ENCODE measurements around the gene PIP. TPM values are rescaled to one million over a fixed set of nuclear protein-coding genes. Genes with fewer than 3 reads are reported as not detected.

Gene PIP
- total and polyA plus RNA-seq, 12 donors = not detected

GRCh38 chr7:143126146-143126545, 5.7 kb upstream of the PIP start:
- no peak for DNase-seq
- H3K4me1 ChIP-seq (replicated peaks in 1 of 2) = no peaks in the 10 kb centered on the region
- H3K36me3 ChIP-seq (replicated peaks in 1 of 2) = no peaks in the 10 kb centered on the region
- 25 to 59% (median 35%) methylated on average over 1 of the region's 1 CpG for whole genome bisulfite sequencing, 4 donors
- TF ChIP-seq CTCF (IDR thresholded peaks at IDR 0.05) (no peak), POLR2A (IDR thresholded peaks at IDR 0.05) (no peak)
- no peak overlapping the region for H3K27ac ChIP-seq
- H3K4me3 ChIP-seq = no peak overlapping the region
- intact Hi-C loops (cut with DNase I) = no loop called here
- no peaks in the 10 kb centered on the region for H3K27me3 ChIP-seq
- H3K9me3 ChIP-seq (replicated peaks in 1 of 3) = no peaks in the 10 kb centered on the region

DNA sequence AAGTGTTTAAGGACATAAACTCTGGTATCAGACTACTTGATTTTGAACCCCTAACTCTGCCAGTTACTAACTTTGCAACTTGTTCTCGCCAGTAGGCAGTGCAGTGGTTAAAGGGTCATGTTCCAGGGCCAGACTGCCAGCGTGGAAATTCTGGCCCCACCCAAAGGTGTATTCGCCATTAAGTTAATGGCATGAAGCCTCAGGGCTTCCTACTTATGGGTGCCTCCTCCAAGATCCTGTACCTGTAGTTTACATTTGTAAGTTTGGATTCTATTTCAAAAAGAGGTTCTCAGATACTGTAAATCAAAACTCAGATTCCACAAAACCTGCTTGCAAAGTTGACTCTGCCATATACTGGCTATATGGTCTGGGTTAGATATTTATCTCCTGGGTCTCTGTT, 2.8 kb upstream of the PIP start:
- H3K36me3 ChIP-seq (replicated peaks in 1 of 2) = no peaks in the 10 kb centered on the region
- no peak overlapping the region for H3K27ac ChIP-seq
- TF ChIP-seq POLR2A (IDR thresholded peaks at IDR 0.05) = no peak
- TF ChIP-seq CTCF (IDR thresholded peaks at IDR 0.05) = no peak
- no peaks in the 10 kb centered on the region for H3K27me3 ChIP-seq
- no peak for DNase-seq
- no peaks in the 10 kb centered on the region for H3K4me1 ChIP-seq (replicated peaks in 1 of 2)
- WGBS, 4 donors = 67 to 76% (median 73%) methylated on average over 3 of the region's 3 CpGs
- intact Hi-C loops (cut with DNase I) = no loop called here
- no peaks in the 10 kb centered on the region for H3K9me3 ChIP-seq (replicated peaks in 1 of 3)
- H3K4me3 ChIP-seq = no peak overlapping the region

GRCh38 chr7:143129477-143129876, 2.4 kb upstream of the PIP start:
- Histone ChIP-seq H3K27ac (no peak overlapping the region), H3K9me3 (replicated peaks in 1 of 3) (no peaks in the 10 kb centered on the region), H3K4me1 (replicated peaks in 1 of 2) (no peaks in the 10 kb centered on the region), H3K36me3 (replicated peaks in 1 of 2) (no peaks in the 10 kb centered on the region), H3K27me3 (no peaks in the 10 kb centered on the region), H3K4me3 (no peak overlapping the region)
- DNase-seq = no peak
- intact Hi-C loops (cut with DNase I) = no loop called here
- TF ChIP-seq CTCF (IDR thresholded peaks at IDR 0.05) (no peak), POLR2A (IDR thresholded peaks at IDR 0.05) (no peak)

GRCh38 chr7:143130541-143130940, 1.3 kb upstream of the PIP start:
- Histone ChIP-seq H3K36me3 (replicated peaks in 1 of 2) (no peaks in the 10 kb centered on the region), H3K9me3 (replicated peaks in 1 of 3) (no peaks in the 10 kb centered on the region), H3K27me3 (no peaks in the 10 kb centered on the region), H3K27ac (no peak overlapping the region), H3K4me1 (replicated peaks in 1 of 2) (no peaks in the 10 kb centered on the region), H3K4me3 (no peak overlapping the region)
- no peak for DNase-seq
- intact Hi-C loops (cut with DNase I) = no loop called here
- TF ChIP-seq CTCF (IDR thresholded peaks at IDR 0.05) (no peak), POLR2A (IDR thresholded peaks at IDR 0.05) (no peak)
